Hematopoietic multipotent progenitor cell (in vitro differentiated cells): ENCODE results near the gene THRAP3. TPM values are rescaled to one million over a fixed set of nuclear protein-coding genes. Genes with fewer than 3 reads are reported as not detected.
"Not testable (repeated sequence)": the region's sequence is repeated elsewhere in the genome, so short reads cannot be mapped to it uniquely, and the experiment has no call there.

Experiments
- DNase-seq, 3 donors: peaks; one replicate each; pipeline ENCODE4 v3.0.0-alpha.2; 2011 to 2015; ENCODE audit warnings: low read depth in 2 of 3, low spot score in 2 of 3
- total RNA-seq: library from RNA; depleted of rRNA; stranded (reverse); fragments of >200 nt; gene quantifications from one replicate; pipeline ENCODE4 v1.2.3, GENCODE V29; 2012

The THRAP3 gene
- total RNA-seq, 1 donor, result 42.8 TPM

DNA sequence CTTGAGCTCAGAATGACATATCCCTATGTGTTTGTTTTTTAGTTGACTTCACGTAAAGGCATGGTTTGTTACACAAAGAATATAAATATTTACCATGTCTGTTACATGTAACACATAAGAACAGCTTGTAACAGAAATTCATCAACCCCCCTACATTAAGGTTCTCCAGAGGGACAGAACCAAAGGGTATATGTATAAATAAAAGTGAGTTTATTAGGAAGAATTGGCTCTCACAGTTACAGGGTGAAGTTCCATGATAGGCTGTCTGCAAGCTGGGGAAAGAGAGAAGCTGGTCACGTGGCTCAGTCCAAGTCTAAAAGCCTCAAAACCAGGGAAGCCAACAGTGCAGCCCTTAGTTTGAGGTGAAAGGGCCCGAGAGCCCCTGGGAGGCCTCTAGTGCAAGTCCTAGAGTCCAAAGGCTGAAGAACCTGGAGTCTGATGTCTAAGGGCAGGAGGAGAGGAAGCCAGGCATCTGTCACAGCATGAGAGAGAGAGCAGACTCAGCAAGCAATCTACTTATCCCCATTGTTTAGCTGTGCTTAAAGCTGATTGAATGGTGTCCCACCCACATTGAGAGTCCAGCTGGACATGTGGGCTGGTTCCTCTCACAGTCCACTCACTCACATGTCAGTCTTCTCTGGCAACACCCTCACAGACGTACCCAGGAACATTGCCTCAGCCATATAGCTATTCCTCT is 15.8 kb downstream of the THRAP3 start:
- DNase-seq, result no peak

DNA sequence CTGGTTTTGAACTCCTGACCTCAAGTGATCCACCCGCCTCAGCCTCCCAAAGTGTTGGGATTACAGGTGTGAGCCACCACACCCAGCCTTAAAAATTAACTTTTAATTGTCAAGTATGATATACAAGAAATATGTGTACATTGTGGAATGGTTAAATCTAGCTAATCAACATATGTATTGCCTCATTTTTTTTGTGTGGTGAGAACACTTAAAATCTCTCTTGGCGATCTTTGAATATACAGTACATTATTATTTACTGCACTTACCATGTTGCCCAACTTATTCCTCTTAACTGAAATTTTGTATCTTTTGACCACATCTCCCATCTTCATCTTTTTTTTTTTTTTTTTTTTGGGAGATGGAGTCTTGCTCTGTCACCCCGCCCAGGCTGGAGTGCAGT is 23.3 kb downstream of the THRAP3 start:
- DNase-seq, result no peak

DNA sequence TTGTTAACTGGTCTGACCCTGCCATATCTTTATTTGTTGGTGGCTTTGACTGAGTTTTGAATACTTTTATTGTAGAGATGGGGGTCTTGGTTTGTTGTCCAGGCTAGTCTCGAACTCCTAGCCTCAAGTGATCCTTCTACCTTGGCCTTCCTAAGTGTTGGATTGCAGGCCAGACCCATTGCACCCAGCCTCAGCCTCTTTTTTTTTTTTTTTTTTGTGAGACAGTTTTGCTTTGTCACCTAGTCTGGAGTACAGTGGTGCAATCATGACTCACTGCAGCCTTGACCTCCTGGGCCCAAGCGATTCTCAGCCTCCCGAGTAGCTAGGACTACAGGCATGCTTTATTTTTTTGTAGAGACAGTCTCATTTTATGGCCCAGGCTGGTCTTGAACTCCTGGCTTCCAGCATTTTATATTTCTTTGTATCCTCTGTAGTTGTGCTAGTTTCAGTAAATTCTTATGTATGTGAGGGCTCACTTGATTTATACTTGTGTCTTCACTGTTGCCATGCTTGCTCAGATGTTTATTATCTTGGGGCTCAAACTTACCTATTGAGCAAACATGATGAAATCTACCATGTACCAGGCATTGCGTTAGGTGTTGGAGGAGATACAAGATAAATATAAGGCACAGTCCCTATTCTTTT is 24.1 kb downstream of the THRAP3 start:
- peak in 2 of 3 donors; percentile 34 to 36 for DNase-seq

DNA sequence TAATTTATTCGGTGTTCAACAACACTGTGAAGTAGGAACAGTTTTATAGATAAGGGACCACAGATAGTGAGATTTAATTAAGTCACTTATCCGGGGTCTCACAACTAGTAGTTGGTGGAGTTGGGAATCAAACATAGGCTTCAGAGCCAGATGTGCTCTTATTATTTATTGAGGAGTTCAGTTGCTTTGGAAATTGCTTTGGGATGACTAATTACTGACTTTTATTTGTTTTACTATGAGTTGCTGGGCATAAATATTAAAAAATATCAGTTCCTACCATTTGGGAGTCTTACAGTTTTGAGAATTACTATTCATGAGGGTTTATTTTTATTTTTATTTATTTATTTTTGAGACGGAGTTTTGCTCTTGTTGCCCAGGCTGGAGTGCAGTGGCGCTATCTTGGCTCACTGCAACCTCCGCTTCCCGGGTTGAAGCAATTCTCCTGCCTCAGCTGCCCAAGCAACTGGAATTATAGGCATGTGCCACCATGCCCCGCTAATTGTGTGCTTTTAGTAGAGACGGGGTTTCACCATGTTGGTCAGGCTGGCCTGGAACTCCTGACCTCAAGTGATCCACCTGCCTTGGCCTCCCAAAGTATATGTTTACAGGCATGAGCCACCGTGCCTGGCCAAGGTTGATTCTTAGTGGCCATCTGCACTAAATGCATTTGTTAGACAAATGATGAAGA is 27.7 kb downstream of the THRAP3 start:
- no peak for DNase-seq

DNA sequence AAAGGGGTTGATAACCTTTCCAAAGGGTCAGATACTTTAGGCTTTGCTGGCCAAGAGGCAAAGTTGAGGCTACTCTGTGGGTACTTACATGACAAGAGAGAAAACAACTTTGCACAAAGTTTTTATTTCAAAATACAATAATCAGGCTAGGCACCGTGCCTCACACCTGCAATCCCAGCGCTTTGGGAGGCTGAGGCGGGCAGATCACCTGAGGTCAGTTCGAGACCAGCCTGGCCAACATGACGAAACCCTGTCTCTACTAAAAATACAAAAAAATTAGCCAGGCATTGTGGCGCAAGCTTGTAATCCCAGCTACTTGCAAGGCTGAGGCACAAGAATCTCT is 28.2 kb downstream of the THRAP3 start:
- not testable (repeated sequence) for DNase-seq

DNA sequence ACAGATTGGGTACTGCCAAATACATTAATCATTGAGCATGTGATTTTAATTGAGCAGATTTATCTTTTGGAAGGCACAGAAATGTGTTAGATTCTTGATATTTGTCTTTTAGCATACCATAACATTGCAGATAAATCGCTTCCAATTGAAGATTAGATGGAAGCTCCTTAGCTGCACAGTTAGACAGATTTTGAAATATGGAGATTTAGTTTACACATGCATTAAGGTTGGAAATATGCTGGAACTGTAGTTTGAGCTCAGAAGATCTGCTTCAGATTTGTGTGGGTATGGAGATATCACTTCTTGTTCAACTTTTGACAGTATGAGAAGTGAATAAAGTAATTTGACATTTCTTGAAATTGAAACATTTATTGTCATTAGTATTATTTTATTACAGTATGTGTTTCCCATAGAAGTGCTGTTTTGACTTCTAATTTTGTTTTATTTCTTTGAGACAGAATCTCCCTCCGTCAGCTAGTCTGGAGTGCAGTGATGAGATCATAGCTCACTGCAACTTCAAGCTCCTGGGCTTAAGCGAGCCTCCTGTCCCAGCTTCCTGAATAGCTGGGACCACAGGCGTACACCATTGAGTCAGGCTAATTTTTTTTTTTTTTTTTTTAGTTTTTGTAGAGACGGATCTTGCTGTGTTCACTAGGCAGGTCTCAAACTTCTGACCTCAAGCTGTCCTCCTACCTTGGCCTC is 29.1 kb downstream of the THRAP3 start:
- no peak for DNase-seq

DNA sequence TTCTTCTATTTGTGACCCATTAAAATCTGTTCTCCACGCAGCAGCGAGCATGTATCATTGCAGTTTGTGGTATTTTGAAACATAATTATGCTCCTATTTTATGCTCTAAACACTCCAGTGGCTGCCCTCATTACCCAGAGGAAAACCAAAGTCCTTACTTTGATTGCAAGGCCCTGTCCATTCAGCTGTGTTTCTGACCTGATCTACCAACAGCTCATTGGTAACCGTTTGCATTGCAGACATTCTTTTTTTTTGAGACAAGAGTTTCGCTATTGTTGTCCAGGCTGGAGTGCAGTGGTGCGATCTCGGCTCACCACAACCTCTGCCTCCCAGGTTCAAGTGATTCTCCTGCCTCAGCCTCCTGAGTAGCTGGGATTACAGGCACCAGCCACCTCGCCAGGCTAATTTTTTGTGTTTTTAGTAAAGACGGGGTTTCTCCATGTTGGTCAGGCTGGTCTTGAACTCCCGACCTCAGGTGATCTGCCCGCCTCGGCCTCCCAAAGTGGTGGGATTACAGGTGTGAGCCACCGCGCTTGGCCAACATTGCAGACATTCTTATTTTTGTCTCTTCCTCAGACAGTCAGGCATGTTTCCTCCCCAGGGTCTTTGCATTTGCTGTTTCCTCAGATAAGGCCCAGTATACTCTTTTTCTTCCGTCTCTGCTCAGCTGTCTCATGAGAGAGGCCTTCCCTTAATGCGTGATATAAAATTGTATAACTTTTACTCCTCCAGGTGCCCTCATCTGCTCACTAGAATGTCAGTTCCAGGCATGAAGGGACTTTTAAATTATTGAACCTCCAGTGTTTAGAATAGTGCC is 32.5 kb downstream of the THRAP3 start:
- DNase-seq, result peak in 1 of 3 donors; percentile 26

DNA sequence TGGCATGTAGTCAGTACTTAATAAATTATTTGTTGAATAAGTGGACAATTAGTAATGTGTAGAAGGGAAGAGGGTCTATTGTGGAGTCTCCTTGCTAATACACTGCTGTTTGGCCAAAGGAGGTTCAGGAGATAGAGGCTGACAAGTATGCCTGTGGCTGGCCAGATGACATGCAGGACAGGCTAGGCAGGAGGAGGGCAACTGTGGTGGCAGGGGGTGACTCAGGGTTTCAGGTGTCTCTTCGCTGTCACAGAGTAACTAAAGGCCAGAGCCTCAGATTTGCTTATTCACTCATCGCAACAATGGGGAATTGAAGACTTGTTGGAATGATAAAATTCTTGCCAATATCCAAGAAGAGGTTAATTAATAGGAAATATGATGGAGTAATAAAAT is 33.1 kb downstream of the THRAP3 start:
- DNase-seq, result no peak

DNA sequence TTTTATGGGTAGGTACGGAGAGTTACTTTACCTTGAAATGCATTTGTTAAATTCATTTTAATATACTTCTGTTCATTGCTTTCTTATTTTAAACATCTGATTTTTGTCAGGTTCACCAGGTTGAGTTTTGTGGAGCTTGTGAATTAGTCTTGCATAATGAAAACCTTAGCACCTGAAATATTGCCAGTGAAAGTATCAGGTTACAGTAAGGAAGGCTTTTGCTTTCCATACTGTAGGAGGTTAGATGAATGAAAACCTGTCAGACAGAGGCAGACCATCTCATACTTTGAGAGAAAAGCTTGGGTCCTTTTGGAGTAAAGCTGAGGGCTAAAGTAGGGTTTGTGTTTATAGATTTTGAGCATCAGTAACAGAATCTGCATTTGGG is 34.7 kb downstream of the THRAP3 start:
- no peak for DNase-seq

DNA sequence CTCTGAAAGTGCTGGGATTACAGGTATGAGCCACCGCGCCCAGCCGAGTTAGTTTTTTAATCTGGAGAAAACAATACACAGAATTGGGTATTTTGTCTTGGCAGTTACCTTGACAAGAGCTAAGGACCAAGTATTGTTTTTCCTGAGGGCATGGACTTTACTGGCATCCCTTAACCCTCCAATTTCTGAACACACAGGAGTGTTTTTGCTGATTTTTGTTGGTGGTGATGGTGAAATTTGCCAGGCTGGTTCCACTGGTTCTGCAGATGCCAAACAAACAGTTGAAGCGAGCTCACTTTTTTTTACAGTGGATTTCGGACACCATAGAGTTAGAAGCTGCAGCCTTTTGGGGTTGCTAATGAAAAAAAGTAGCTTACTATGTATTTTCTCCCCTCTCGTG is 44.7 kb downstream of the THRAP3 start:
- no peak for DNase-seq

DNA sequence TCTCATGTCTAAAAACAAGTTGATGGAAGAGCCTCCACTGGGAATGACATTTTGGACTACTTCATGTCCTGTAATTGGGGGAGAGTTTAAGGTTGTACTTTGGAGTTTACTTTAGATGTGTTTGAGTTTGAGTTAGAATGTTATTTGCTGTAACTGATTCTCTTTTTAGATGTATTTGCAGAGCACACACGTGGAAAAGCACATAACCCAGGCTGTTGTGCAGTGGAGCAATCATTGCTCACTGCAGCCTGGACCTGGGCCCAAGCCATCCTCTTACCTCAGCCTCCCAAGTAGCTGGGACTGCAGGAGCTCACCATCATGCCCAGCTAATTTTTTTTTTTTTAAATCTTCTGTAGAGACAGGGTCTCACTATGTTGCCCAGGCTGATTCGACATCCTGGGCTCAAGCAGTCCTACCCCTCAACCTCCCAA is 45.2 kb downstream of the THRAP3 start:
- DNase-seq, result no peak

DNA sequence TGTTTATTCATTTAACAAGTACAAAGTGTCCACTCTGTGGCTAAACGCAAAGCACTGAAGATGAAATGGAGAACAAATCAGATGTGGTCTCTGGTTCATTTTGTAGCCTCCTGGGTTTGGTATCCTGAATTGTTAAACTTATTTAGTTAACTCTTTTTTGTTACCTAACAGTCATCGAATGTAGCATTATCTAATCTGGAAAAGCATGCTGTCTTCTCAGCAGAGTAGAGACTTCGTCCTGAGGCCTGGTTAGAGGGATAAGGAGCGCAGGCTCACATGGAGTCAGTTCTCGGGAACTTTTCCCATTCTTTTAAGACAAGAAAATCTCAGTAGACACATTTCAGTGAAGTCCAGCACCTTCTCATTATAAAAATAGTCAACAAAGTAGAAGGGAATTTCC is 48.8 kb downstream of the THRAP3 start:
- no peak for DNase-seq

DNA sequence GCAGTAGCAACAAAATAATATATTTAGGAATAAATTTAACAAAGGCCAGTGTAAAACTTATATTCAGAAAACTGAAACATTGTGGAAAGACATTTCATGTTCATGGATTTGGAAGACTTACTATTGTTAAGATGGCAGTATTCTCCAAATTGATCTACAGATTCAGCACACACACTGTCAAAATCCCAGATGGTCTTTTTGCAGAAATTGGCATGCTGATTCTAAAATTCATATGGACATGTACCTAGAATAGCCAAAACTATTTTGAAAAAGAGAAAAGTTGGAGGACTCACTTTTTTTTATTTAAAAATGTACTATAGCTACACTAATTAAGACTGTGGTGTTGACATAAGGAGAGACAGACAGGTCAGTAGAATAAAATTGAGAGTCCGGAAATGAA is 50.0 kb downstream of the THRAP3 start:
- no peak for DNase-seq

DNA sequence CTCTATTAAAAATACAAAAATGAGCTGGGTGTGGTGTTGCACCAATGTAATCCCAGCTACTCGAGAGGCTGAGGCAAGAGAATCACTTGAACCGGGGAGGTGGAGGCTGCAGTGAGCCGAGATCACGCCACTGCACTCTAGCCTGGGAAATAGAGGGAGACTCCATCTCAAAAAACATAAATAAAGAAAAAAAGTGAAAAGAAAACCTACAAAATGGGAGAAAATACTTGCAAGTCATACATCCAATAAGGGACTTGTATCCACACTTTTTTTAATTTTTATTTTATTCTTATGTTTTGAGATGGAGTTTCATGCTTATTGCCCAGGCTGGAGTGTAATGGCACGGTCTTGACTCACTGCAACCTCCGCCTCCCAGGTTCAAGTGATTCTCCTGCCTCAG is 52.4 kb downstream of the THRAP3 start:
- no peak for DNase-seq

DNA sequence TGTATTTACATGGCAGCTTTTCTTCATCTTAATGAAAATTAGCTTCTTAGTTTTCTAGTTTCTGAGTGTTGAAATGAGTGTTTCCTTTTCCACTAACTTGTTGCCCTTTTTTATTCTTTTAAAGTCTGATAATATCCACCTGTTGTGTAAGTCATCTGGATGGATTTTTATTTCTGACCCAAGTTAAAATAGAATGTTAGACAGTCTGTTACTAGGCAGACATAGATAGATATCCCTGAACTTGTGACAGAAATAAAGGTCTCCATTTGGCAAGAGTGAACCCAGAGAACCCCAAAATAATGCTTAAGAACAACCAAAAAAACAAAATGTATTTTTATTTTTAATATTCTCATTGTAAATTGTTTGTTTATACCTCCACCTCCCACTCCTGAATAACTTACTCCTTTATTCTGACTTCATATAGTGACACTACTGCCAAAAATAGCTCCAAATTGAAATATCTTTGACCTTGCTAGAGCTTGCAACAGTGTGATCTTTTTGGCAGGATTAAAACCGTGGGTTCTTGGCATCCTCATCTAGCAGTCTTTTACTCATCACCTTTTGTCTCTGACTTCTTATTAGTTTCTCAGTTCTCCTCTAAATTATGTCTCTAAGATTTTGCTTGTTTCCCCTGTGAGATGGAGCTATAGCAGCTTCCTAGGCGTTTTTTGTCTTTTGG is 55.0 kb downstream of the THRAP3 start:
- DNase-seq, result no peak

DNA sequence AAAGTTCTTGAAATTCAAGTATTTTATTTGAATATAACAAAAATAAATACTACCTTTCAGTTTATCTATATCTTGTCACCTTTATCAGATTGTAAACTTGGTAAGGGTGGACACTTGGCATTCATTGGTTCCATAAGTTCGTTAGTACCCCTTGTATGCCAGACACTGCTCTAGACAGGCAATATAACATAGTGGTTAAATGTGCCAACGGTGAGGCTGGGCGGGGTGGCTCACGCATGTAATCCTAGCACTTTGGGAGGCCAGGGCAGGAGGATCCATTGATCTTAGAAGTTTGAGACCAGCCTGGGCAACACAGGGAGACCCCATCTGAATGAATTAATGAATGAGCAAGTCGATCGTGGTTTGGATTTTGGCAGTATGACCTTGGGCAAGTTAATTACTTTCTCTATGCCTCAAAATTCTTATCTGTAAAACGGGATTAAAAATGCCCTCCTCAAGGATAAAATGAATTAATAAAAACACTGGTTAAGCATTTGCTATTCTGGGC is 55.6 kb downstream of the THRAP3 start:
- no peak for DNase-seq

DNA sequence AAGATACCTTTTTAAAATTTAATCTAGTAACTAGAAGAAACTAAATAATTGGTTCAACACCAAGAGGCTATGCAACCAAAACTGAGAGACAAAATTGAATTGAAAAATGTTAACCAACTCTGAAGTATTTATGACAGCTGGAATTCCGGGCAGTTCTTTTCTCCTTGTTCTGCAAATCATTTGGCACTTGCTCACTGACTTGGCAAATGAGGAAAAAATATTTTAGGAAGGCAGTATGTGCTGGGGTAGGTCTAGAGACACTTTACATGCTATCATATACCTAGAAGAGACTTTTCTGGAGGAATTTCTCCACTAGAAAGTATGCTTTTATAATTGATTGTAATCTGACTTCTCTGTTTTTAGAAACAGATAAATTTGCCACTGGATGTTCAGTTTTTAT is 59.8 kb downstream of the THRAP3 start:
- no peak for DNase-seq

DNA sequence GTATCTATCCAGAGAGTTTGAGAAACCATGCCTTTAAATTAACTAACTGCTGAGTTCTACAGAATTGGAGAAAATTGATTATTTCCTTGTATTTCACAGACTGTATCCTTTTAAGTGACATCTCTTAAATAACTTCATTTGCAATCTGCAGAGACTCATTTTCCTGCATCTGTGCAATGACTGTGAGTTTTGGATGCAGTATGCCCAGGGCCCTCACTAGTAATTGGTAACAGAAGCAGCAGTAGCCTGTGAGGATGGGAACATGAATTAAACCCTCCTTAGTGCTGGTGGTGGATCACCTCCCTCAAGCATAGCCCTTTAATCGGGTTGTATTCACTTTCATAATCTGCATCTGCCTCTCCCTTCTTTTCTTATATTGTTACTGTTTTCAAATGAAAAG is 60.3 kb downstream of the THRAP3 start:
- DNase-seq, result no peak

DNA sequence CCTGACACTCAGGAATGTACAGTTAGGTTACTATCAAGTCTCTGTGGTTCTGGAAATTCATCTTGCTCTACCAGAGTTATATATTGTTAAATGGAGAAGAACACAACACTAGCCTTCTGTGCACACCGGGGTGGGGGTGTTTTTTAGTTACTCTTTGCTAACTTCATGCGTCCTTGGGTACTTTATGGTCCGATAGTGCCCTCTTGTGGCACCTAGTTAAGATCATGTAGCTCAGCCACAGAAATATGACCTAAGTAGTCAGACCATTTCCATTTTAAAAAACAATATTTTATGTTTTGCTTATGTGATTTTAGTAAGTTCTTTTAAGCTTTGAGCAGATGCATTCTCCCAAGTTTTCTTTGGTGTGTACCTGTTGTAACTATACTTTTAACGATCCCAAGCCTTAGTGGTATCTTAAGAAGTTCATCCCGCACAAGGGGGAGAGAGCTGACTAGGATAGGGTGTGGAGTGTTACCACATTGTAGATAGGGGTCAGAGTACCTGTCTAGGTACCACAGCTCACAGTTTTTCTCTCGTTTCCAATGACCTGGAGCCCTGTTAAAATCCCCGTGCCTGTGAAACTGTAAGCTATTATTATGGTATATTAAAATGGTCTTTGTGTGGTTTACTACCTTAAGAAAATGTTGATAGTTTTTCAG is 61.3 kb downstream of the THRAP3 start:
- peak; percentile 72 to 95 (median 87) for DNase-seq
